K562 (cell line): ENCODE results near the gene FRRS1. TPM values are rescaled to one million over a fixed set of nuclear protein-coding genes. Genes with fewer than 3 reads are reported as not detected.

ENCODE experiments used
- ATAC-seq: fragments of 200-7000 bp; cut with Tn5 transposase; 3 replicates; pipeline ENCODE4 v1.9.1; 2020; ENCODE audit warnings: moderate library complexity
- BruUV-seq: library from RNA; stranded (reverse); fragments of 400-500 nt; replicated peaks from 2 replicates; lab custom pipeline; 2021; lab: Mats Ljungman, UMichigan
- CTCF ChIA-PET: fragments of 300-600 bp; formaldehyde crosslinking; extraction: SDS; loops from one replicate; lab custom pipeline; 2021; ENCODE audit warnings: low intra/inter-chr PET ratio; lab: Yijun Ruan, JAX
- POLR2A ChIA-PET: fragments of 300-600, 350-650 bp; sonication (Branson Sonifier 250); formaldehyde crosslinking; extraction: SDS; loops from one replicate; lab custom pipeline; 2021; ENCODE audit warnings: antibody characterized with exemption, inconsistent platforms; lab: Yijun Ruan, JAX
- DNase-seq, 4 experiments: peaks; one replicate each; pipeline versions ENCODE4 v3.0.0 to v3.0.0-alpha.2; 2011 to 2018; ENCODE audit warnings: low spot score in 3 of 4, mixed read lengths in 3 of 4; ENCODE audit errors: extremely low read depth in 1 of 4
- FAIRE-seq: peaks from 2 replicates; lab custom pipeline; 2011; peaks lifted over from hg19 to GRCh38; lab: Jason Lieb, UNC
- H2AFZ ChIP-seq: 2 replicates; pipeline ENCODE4 v1.6.0; 2011; ENCODE audit warnings: low read depth, low read length, control low read depth, inconsistent platforms
- H3K27ac ChIP-seq: fragments of 200-600 bp; 3 replicates; pipeline ENCODE4 v1.8.0; 2011; ENCODE audit warnings: low read depth, mild to moderate bottlenecking, control low read depth, inconsistent platforms, low read length, moderate library complexity, mixed read lengths; ENCODE audit errors: extremely low read depth
- H3K27me3 ChIP-seq, 2 experiments: fragments of 300-600 bp in 1 of 2; 2 replicates in 1 of 2; 3 replicates in 1 of 2; pipeline versions ENCODE4 v1.6.0 to v1.8.0; 2011; ENCODE audit warnings: inconsistent platforms in 2 of 2, low read length in 2 of 2, mild to moderate bottlenecking in 1 of 2, mixed read lengths in 1 of 2, moderate library complexity in 1 of 2; ENCODE audit not compliant: control insufficient read depth in 2 of 2, insufficient read depth in 2 of 2
- H3K36me3 ChIP-seq: fragments of 300-600 bp; 3 replicates; pipeline ENCODE4 v1.8.0; 2011; ENCODE audit warnings: mild to moderate bottlenecking, low read length, inconsistent platforms; ENCODE audit not compliant: control insufficient read depth, insufficient read depth
- H3K4me1 ChIP-seq, 2 experiments: fragments of 200-600 bp in 1 of 2; replicated peaks in 1 of 2; 2 replicates in 1 of 2; 3 replicates in 1 of 2; pipeline versions ENCODE4 v1.5.1 to v1.8.0; 2011; ENCODE audit warnings: inconsistent platforms in 2 of 2, low read length in 2 of 2, mild to moderate bottlenecking in 1 of 2, mixed read lengths in 1 of 2, moderate library complexity in 1 of 2; ENCODE audit not compliant: control insufficient read depth in 2 of 2, insufficient read depth in 2 of 2
- H3K4me2 ChIP-seq: 2 replicates; pipeline ENCODE4 v1.6.1; 2011; ENCODE audit warnings: low read length, control low read depth, inconsistent platforms, mixed read lengths; ENCODE audit not compliant: insufficient read depth
- H3K4me3 ChIP-seq: fragments of 200-600 bp; sonication (generic), shearing (Covaris generic); 2 replicates; pipeline ENCODE4 v1.5.1; 2016; ENCODE audit warnings: control low read depth, inconsistent platforms
- H3K79me2 ChIP-seq: fragments of 200-600 bp; 3 replicates; pipeline ENCODE4 v1.8.0; 2011; ENCODE audit warnings: low read length, inconsistent platforms; ENCODE audit not compliant: control insufficient read depth, insufficient read depth
- H3K9ac ChIP-seq, 2 experiments: 2 replicates each; pipeline versions ENCODE4 v1.6.0 to v1.6.1; 2011; ENCODE audit warnings: low read depth in 2 of 2, low read length in 2 of 2, control low read depth in 1 of 2, inconsistent platforms in 1 of 2, mild to moderate bottlenecking in 1 of 2, mixed read lengths in 1 of 2; ENCODE audit not compliant: insufficient read depth in 1 of 2
- H3K9me1 ChIP-seq: one replicate; pipeline ENCODE4 v1.6.0; 2011; ENCODE audit warnings: inconsistent platforms, mild to moderate bottlenecking, low read length, moderate library complexity; ENCODE audit not compliant: control insufficient read depth, insufficient read depth
- H3K9me3 ChIP-seq: replicated peaks from 2 replicates; pipeline ENCODE4 v1.5.1; 2011; ENCODE audit warnings: low read depth, low read length, inconsistent platforms; ENCODE audit not compliant: control insufficient read depth, insufficient read depth
- H4K20me1 ChIP-seq: replicated peaks from 2 replicates; pipeline ENCODE4 v1.6.1; 2011; ENCODE audit warnings: low read length, inconsistent platforms, mixed read lengths; ENCODE audit not compliant: control insufficient read depth, insufficient read depth
- CHD2 ChIP-seq: IDR thresholded peaks from 2 replicates; pipeline ENCODE4 v1.6.1; 2011; ENCODE audit warnings: low read depth, low read length
- FOXK1 ChIP-seq: sonication (generic); formaldehyde crosslinking; IDR thresholded peaks from 2 replicates; pipeline ENCODE4 v1.8.0; 2022; ENCODE audit warnings: missing genetic modification reagents, mild to moderate bottlenecking, borderline replicate concordance
- HDGF ChIP-seq: fragments of 450-650 bp; IDR thresholded peaks from 2 replicates; pipeline ENCODE4 v1.6.1; 2016
- HMG20A ChIP-seq: fragments of 450-650 bp; formaldehyde crosslinking; conservative IDR thresholded peaks from 2 replicates; pipeline ENCODE4 v1.4.0; 2020; ENCODE audit warnings: mild to moderate bottlenecking, mixed read lengths
- ILF3 ChIP-seq: fragments of 450-650 bp; IDR thresholded peaks from 2 replicates; pipeline ENCODE4 v1.6.1; 2018; ENCODE audit warnings: antibody characterized with exemption, mild to moderate bottlenecking, moderate library complexity, borderline replicate concordance
- MEIS2 ChIP-seq: fragments of 450-650 bp; IDR thresholded peaks from 2 replicates; pipeline ENCODE4 v1.6.1; 2014; ENCODE audit warnings: mild to moderate bottlenecking; ENCODE audit not compliant: partially characterized antibody
- NR4A1 ChIP-seq, 2 experiments: fragments of 250-450 bp in 1 of 2; fragments of 450-650 bp in 1 of 2; sonication (Bioruptor Pico) in 1 of 2; IDR thresholded peaks; 2 replicates each; pipeline versions ENCODE4 v1.4.0 to v1.6.1; 2016 to 2020; ENCODE audit warnings: mild to moderate bottlenecking in 2 of 2, missing compliant biosample characterization in 1 of 2, missing genetic modification characterization in 1 of 2, moderate library complexity in 1 of 2
- PML ChIP-seq: IDR thresholded peaks from 2 replicates; pipeline ENCODE4 v1.6.1; 2012; ENCODE audit warnings: low read length, inconsistent platforms
- POLR2G ChIP-seq: fragments of 200-400 bp; formaldehyde crosslinking; IDR thresholded peaks from 2 replicates; pipeline ENCODE4 v1.6.1; 2017; ENCODE audit warnings: low read depth, mild to moderate bottlenecking, antibody characterized with exemption, low read length, moderate library complexity
- POU5F1 ChIP-seq: fragments of 150-350 bp; IDR thresholded peaks from 2 replicates; pipeline ENCODE4 v1.6.1; 2014; ENCODE audit warnings: borderline replicate concordance, low read length, low read depth, mild to moderate bottlenecking; ENCODE audit not compliant: partially characterized antibody
- THRAP3 ChIP-seq: fragments of 450-650 bp; IDR thresholded peaks from 2 replicates; pipeline ENCODE4 v1.6.1; 2016; ENCODE audit warnings: mild to moderate bottlenecking, inconsistent platforms, borderline replicate concordance
- ZBTB34 ChIP-seq: fragments of 250-450 bp; sonication (Bioruptor Pico); IDR thresholded peaks from 2 replicates; pipeline ENCODE4 v1.8.0; 2021; ENCODE audit warnings: mild to moderate bottlenecking, moderate library complexity
- ZNF140 ChIP-seq: fragments of 250-450 bp; sonication (Bioruptor Pico); IDR thresholded peaks from 2 replicates; pipeline ENCODE4 v1.8.0; 2021; ENCODE audit warnings: moderate library complexity, mild to moderate bottlenecking, inconsistent platforms
- ZNF408 ChIP-seq: fragments of 250-450 bp; sonication (Bioruptor Pico); IDR thresholded peaks from 2 replicates; pipeline ENCODE4 v1.4.0; 2020; ENCODE audit warnings: low read depth, mild to moderate bottlenecking, moderate library complexity
- WGBS: fragments of 100-300 bp; shearing (Covaris generic); methylation state at CpG from one replicate; pipeline ENCODE4 v1.1.6; 2016; ENCODE audit warnings: low coverage, mixed read lengths; ENCODE audit not compliant: insufficient coverage; ENCODE audit errors: missing lambda C conversion rate; 5-methylcytosine and 5-hydroxymethylcytosine counted together
- in situ Hi-C: fragments of 300-500 bp; cut with MboI; formaldehyde crosslinking; loops from 4 replicates; pipeline ENCODE4 v1.15.0; 2018; ENCODE audit warnings: inconsistent platforms, mixed read lengths
- intact Hi-C: fragments of 100-400 bp; cut with micrococcal nuclease; formaldehyde crosslinking; loops from 2 replicates; pipeline ENCODE4 v1.14.2; 2022
- polyA plus RNA-seq, 8 experiments: library from polyadenylated mRNA; depleted of rRNA in 4 of 8; stranded (reverse) in 5 of 8; unstranded in 3 of 8; fragments of >200 nt; fragmentation: Nextera tagmentation in 2 of 8; fragmentation: Illumina TruSeq in 1 of 8; extraction: Ambion mirVana in 2 of 8; extraction: Trizol in 1 of 8; gene quantifications; 2 replicates each; pipeline versions ENCODE4 v1.2.1 to v1.2.3, GENCODE V29; 2011 to 2014; ENCODE audit warnings: inconsistent platforms in 1 of 8, missing spikeins in 1 of 8
- total RNA-seq, 7 experiments: library from RNA; depleted of rRNA in 6 of 7; stranded (reverse); fragments of >200 nt in 6 of 7; fragmentation: Illumina TruSeq in 2 of 7; extraction: Trizol in 2 of 7; gene quantifications; 2 replicates each; pipeline versions ENCODE4 v1.2.1 to v1.2.3, GENCODE V29; 2011 to 2021; ENCODE audit warnings: low replicate concordance in 1 of 7
- TF ChIP-seq, protein P1 (sequence below): sonication (generic); IDR thresholded peaks from 2 replicates; pipeline ENCODE4 v1.6.1; 2016
- TF ChIP-seq, protein P2 (sequence below): sonication (generic); formaldehyde crosslinking; IDR thresholded peaks from 2 replicates; pipeline ENCODE4 v1.8.0; 2022; ENCODE audit warnings: missing genetic modification reagents, mild to moderate bottlenecking, borderline replicate concordance

Gene FRRS1
- total and polyA plus RNA-seq, 9 of the 15 experiments (the other 6 are each of a cell fraction or from before 2014, with no cell fraction given) = 0.87 to 54.0 (median 23.7) TPM

- TF ChIP-seq, protein P1, sequence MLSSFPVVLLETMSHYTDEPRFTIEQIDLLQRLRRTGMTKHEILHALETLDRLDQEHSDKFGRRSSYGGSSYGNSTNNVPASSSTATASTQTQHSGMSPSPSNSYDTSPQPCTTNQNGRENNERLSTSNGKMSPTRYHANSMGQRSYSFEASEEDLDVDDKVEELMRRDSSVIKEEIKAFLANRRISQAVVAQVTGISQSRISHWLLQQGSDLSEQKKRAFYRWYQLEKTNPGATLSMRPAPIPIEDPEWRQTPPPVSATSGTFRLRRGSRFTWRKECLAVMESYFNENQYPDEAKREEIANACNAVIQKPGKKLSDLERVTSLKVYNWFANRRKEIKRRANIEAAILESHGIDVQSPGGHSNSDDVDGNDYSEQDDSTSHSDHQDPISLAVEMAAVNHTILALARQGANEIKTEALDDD = peak; percentile 34; the same call in 1 of the 2 replicates
- TF ChIP-seq MEIS2 = peak; percentile 53
- TF ChIP-seq, protein P2, sequence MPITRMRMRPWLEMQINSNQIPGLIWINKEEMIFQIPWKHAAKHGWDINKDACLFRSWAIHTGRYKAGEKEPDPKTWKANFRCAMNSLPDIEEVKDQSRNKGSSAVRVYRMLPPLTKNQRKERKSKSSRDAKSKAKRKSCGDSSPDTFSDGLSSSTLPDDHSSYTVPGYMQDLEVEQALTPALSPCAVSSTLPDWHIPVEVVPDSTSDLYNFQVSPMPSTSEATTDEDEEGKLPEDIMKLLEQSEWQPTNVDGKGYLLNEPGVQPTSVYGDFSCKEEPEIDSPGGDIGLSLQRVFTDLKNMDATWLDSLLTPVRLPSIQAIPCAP (CRISPR knock-in tag) = no peak
Observed at GRCh38 chr1:99786751-99787501, 20.5 kb upstream of the FRRS1 start (continued).

GRCh38 chr1:99784809-99785255 lies 18.4 kb upstream of the FRRS1 start:
- CTCF ChIA-PET = interaction anchor here (0.6 kb wide), 1 partner anchor 18 kb away, joined by 4 read pairs; no protein-coding TSS in a partner anchor
- no peak overlapping the region for H3K27ac ChIP-seq
- POLR2A ChIA-PET = interaction anchor here (0.7 kb wide), 1 partner anchor 34 kb away, joined by 3 read pairs; no protein-coding TSS in a partner anchor
- H3K9me1 ChIP-seq = no peaks in the 10 kb centered on the region
- DNase-seq (no peak), ATAC-seq (no peak), FAIRE-seq (no peak)
- 90% methylated on average over 2 of the region's 2 CpGs for WGBS
- H3K4me2 ChIP-seq = no peak overlapping the region
- no peaks in the 10 kb centered on the region for H3K79me2 ChIP-seq
- intact Hi-C loops (no loop called here), in situ Hi-C loops (no loop called here)
- no TSS peak for BruUV-seq
- H3K4me1 ChIP-seq = no peaks in the 10 kb centered on the region; a peak in 2 of 5 replicates
- H3K27me3 ChIP-seq = no peaks in the 10 kb centered on the region
- no peaks in the 10 kb centered on the region for H3K36me3 ChIP-seq
- H3K9me3 ChIP-seq = no peaks in the 10 kb centered on the region
- H3K9ac ChIP-seq = no peak overlapping the region; a peak in 1 of 4 replicates
- no peaks in the 10 kb centered on the region for H4K20me1 ChIP-seq
- H2AFZ ChIP-seq = no peak overlapping the region
- no peak overlapping the region for H3K4me3 ChIP-seq
- TF ChIP-seq ZNF408 (no peak), ZNF140 (CRISPR knock-in tag) (no peak), FOXK1 (no peak), HMG20A (no peak), CHD2 (no peak), ILF3 (no peak), HDGF (no peak), ZBTB34 (CRISPR knock-in tag) (no peak), POU5F1 (no peak), NR4A1 (CRISPR knock-in tag; IDR thresholded peaks at IDR 0.05) (no peak), NR4A1 (tag; IDR thresholded peaks at IDR 0.05) (no peak), PML (no peak), THRAP3 (no peak), POLR2G (no peak)
- TF ChIP-seq, protein P2 (CRISPR knock-in tag) = no peak
